Middle frontal gyrus (tissue), 1 donor: Measurements from ENCODE around the gene WNK4.

Source experiments
- DNase-seq: peaks from one replicate; pipeline ENCODE4 v3.0.0-alpha.2; 2015; ENCODE audit warnings: low spot score; ENCODE audit errors: extremely low spot score

Gene WNK4

DNA sequence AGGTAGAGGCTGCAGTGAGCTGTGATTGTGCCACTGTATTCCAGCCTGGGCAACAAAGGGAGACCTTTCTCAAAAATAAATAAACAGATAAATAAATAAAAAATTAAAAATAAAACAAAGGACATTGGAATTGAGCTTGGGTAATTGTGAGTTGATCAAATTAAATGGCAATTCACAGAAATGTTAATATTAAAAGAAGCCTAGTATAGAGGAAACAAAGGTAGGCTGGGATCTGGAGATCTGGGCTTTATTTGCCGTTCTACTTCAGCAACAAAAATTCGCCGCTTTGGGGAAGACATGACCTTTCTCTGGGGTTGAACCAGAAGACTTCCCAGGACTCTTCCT is 7.5 kb upstream of the WNK4 start:
- DNase-seq = no peak

DNA sequence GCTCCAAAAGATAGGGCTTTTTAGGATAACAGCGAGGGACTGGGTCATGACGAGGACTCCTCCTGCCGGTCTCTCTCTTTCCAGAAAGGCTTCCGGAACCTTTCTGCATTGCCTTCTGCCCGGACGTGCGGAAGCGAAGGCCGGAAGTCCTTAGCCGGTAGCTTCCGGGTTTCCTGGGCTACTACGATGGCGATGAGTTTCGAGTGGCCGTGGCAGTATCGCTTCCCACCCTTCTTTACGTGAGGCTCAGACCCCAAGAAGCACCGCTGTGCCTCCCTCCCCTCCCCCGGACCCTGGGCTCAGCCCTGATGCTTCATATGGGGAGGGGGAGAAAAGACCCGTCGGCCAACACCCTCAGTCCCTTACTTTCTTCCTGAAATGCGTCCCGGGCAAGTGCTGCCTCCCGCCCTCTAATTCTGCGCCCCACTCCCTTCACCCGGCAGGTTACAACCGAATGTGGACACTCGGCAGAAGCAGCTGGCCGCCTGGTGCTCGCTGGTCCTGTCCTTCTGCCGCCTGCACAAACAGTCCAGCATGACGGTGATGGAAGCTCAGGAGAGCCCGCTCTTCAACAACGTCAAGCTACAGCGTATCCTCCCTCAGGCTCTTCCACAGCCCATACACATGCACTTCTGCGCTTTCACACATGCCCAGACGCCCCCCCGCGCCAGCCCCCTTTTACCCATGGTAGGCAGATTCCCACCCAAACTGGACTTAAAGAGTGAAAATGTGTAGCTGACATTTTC is 6.9 kb upstream of the WNK4 start, which contains the start of gene VPS25:
Gene VPS25, plus strand, starts transcription at position 160 of the 746 bp plus-strand sequence. Its CDS starts 27 bp downstream, at position 187.
- peak; percentile 70 for DNase-seq

- no peak for DNase-seq
Observed at GRCh38 chr17:42774066-42774745, 6.2 kb upstream of the WNK4 start.

- no peak for DNase-seq
Observed at GRCh38 chr17:42775534-42776098, 4.8 kb upstream of the WNK4 start.

DNA sequence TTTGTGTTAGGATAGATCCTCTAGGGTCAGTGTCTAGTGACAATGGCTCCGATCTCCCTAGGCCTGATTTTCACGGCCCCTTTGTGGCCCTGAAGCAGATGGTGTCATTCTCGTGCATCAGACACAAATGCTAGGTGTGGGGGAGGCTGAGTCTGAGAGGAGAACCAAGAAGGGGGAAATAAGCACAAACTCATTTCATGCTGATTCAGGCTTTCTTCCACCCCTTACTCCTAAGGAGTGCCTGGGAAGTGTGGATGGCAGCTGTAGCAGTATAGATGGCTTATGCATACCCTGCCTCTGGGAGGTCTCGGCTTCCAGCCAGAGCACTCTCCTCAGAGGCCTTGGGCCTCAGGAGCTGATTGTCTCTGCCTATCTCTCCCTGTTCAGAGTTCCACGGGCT is 1.8 kb upstream of the WNK4 start:
- no peak for DNase-seq

DNA sequence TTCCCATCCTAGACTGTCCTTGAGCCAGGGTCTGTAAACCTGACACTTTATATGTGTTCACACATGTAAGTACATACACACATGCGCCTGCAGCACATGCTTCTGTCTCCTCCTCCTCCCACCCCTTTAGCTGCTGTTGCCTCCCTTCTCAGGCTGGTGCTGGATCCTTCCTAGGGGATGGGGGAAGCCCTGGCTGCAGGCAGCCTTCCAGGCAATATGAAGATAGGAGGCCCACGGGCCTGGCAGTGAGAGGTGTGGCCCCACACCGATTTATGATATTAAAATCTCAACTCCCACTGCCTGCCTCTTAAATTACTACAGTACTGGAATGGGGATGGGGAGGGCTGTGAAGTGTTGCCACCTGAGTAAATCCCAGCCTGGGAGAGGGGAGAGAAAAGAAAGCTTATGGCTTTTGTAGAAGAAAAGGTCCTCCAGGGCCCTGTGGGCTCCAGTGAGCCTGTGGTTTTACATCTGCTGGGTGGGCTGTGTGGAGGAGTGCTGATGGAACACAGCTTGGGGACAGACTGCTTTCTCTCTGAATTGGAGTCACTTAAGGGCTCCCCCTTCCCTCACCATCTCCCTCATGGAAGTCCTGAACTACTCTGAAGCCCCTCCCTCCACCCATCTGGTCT is 990 bp upstream of the WNK4 start:
- no peak for DNase-seq

- no peak for DNase-seq
Observed at GRCh38 chr17:42780851-42781638, 635 bp downstream of the WNK4 start.

DNA sequence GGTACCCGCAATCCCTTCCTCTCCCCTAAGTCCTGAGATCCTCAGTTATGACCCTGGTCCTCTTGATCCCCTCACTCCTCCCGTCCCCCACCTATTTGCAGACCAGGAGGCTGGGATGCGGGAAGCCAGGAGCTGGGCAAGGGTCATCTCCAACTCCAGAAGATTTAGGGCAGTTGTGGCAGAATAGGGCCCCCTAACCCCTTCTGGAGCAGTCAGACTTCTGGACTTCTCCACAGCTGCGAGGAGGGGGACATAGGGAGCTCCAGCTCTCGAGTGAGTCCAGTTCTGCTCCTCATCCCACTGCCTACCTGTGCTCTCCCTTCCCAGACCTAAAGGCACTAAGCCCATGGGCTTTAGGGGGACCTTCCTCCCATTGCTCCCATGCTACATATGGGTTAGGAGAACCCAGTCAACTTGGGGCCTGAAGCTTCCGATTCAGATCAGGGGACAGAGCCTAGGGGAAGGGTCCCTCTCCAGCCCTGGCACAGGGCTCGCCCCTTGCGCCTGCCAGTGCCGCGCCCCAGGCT is 1.3 kb downstream of the WNK4 start:
- no peak for DNase-seq

GRCh38 chr17:42782166-42783061 is 2.0 kb downstream of the WNK4 start:
- DNase-seq = no peak

GRCh38 chr17:42783062-42783790 is 2.8 kb downstream of the WNK4 start:
- DNase-seq = no peak

- no peak for DNase-seq
Observed at GRCh38 chr17:42783791-42784138, 3.4 kb downstream of the WNK4 start.

DNA sequence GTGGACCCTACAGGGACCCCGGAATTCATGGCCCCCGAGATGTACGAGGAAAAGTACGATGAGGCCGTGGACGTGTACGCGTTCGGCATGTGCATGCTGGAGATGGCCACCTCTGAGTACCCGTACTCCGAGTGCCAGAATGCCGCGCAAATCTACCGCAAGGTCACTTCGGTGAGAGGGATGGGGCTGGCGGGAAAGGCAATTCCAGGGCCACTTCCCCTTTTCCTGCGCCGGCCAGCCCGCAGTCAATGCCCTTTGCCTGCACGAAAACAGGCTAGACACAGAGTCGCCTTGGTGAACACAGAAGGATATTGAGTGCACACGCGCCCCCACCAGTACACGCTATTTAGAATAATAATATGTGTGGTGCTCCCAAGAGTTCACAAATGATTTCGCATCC is 4.0 kb downstream of the WNK4 start:
- no peak for DNase-seq

DNA sequence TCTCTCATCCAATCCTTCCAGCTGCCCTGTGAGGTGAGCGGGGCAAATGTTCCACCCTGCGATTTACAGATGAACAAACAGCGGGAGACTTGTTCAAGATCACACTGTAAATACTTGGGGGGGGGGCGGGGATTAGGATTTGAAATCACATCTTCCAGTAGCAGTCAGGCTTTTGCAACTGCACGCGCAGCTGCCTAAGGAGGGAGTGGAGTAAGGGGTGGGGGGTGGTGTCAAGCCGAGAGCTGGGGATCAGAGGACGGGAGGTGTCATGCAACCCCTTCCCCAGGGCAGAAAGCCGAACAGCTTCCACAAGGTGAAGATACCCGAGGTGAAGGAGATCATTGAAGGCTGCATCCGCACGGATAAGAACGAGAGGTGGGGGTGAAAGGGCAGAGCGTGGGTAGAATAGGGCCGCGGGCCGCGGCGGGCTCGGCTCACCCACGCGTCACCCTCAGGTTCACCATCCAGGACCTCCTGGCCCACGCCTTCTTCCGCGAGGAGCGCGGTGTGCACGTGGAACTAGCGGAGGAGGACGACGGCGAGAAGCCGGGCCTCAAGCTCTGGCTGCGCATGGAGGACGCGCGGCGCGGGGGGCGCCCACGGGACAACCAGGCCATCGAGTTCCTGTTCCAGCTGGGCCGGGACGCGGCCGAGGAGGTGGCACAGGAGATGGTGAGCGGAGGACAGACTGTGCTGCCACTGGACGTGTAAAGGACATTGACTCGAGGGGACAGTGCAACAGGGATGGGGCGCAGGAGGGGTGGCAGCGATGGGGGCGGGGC is 4.6 kb downstream of the WNK4 start:
- no peak for DNase-seq

DNA sequence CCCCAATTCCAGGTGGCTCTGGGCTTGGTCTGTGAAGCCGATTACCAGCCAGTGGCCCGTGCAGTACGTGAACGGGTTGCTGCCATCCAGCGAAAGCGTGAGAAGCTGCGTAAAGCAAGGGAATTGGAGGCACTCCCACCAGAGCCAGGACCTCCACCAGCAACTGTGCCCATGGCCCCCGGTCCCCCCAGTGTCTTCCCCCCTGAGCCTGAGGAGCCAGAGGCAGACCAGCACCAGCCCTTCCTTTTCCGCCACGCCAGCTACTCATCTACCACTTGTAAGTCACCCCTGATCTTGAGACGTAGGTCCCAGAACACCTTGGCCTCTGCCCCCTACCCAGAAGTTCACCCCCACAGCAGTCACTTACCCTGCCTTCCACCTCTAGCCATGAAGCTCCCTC is 6.9 kb downstream of the WNK4 start:
- DNase-seq = no peak

GRCh38 chr17:42791948-42792347 is 11.5 kb downstream of the WNK4 start:
- no peak for DNase-seq

- DNase-seq = no peak
Observed at GRCh38 chr17:42792545-42792944, 12.1 kb downstream of the WNK4 start.

DNA sequence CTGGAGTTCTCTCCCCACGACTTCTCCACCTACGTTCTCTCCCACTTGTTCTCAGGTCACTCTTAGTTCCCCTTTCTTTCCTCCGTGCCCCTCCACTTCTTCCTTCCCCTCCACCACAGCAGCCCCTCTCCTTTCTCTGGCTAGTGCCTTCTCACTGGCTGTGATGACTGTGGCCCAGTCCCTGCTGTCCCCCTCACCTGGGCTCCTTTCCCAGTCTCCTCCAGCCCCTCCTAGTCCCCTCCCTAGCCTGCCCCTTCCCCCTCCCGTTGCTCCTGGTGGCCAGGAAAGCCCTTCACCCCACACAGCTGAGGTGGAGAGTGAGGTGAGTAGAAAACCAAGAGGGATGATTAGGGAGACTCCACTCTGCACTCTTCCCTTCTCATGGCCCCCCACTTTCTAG is 14.7 kb downstream of the WNK4 start:
- no peak for DNase-seq

DNA sequence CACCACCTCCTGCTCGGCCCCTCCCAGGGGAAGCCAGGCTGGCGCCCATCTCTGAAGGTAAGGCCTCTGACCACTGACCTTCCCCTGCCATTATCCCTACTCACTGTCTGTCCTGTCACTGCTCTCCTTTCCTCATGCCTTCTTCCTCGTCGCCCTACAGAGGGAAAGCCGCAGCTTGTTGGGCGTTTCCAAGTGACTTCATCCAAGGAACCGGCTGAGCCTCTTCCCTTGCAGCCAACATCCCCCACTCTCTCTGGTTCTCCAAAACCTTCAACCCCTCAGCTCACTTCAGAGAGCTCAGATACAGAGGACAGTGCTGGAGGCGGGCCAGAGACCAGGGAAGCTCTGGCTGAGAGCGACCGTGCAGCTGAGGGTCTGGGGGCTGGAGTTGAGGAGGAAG is 15.1 kb downstream of the WNK4 start:
- no peak for DNase-seq
